ENCODE measurements around the gene GPR78. TPM values are rescaled to one million over a fixed set of nuclear protein-coding genes. Genes with fewer than 3 reads are reported as not detected.

GPR78 gene
- total RNA-seq, 1 donor from 2014 or later, result 0.16 TPM

DNA sequence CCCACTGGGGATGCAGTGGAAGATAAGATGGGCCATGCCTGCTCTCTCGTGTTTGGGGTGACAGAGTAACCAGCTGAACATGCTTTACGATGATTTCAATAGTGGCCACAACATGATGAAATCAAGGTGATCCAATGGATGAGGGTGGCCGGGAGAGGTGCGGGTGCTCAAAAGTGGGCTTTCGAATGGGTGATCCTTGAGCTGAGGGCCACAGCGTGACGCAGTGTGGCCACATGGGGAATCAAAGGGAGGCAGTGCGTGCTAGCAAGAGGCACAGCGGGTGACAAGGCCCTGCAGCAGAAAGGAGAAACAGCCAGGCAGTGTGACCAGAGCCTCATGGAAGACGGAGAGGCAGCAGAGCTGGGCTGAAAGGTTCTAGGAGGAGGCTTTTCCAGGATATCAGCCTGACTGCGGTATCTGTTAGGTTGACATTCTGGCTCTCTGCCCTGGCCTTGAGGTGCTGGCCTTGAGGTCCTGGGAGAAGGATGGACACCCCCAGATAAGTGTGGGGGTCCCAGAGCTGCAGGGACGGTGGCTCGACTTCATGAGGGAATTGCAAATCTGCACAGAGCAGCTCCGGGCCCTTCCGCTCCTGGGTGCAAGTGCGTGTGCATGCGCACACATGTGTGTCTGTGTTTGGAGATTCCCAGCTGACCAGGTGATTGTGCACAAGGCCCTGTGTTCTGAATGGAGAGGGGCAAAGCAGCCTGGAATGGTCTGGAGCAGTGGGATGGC lies 38.0 kb upstream of the GPR78 start:
- Histone ChIP-seq H3K27ac (ENCODE audit: low read depth, low read length) (no peak overlapping the region), H3K4me2 (ENCODE audit: low read length) (no peak overlapping the region), H3K9me3 (ENCODE audit: insufficient read depth, low read depth, low read length) (no peaks in the 10 kb centered on the region), H3K36me3 (ENCODE audit: insufficient read depth, low read length) (no peaks in the 10 kb centered on the region), H3K79me2 (ENCODE audit: insufficient read depth, low read length) (no peaks in the 10 kb centered on the region), H2AFZ (ENCODE audit: low read depth, low read length) (no peak overlapping the region), H4K20me1 (ENCODE audit: insufficient read depth, low read length) (no peaks in the 10 kb centered on the region), H3K9ac (ENCODE audit: low read length) (no peak overlapping the region), H3K4me3 (ENCODE audit: insufficient read depth, low read depth, low read length) (no peak overlapping the region), H3K4me1 (ENCODE audit: insufficient read depth, low read length) (peaks cover 12% of the 10 kb centered on the region), H3K27me3 (ENCODE audit: insufficient read depth, low read length) (no peaks in the 10 kb centered on the region)
- TF ChIP-seq CTCF (IDR thresholded peaks at IDR 0.05; ENCODE audit: insufficient read depth, low read depth, low read length), result no peak
- TF ChIP-seq EZH2 (IDR thresholded peaks at IDR 0.05; ENCODE audit: insufficient read depth, low read length), result no peak
- no peak for FAIRE-seq
- no peak overlapping the region for H3K27ac Mint-ChIP-seq (ENCODE audit: unreplicated experiment)
- peaks cover 2% of the 10 kb centered on the region for H3K36me3 Mint-ChIP-seq (ENCODE audit: low read depth, unreplicated experiment)
- no peaks in the 10 kb centered on the region for H3K9me3 Mint-ChIP-seq (ENCODE audit: unreplicated experiment)
- DNase-seq (ENCODE audit: low read depth), result no peak
- peaks cover 50% of the 10 kb centered on the region for H3K27me3 Mint-ChIP-seq (ENCODE audit: low read depth, unreplicated experiment)
- H3K4me1 Mint-ChIP-seq (ENCODE audit: low read depth, unreplicated experiment), result peaks cover 5% of the 10 kb centered on the region
- no peak overlapping the region for H3K4me3 Mint-ChIP-seq (ENCODE audit: unreplicated experiment)

- Mint-ChIP-seq H3K9me3 (ENCODE audit: unreplicated experiment) (no peaks in the 10 kb centered on the region), H3K36me3 (ENCODE audit: low read depth, unreplicated experiment) (peaks cover 2% of the 10 kb centered on the region)
Observed at GRCh38 chr4:8542776-8543525, 37.2 kb upstream of the GPR78 start.

More at GRCh38 chr4:8542776-8543525, 37.2 kb upstream of the GPR78 start:
- H3K4me2 ChIP-seq (ENCODE audit: low read length), result no peak overlapping the region
- H3K9ac ChIP-seq (ENCODE audit: low read length), result no peak overlapping the region
- H2AFZ ChIP-seq (ENCODE audit: low read depth, low read length), result no peak overlapping the region
- no peaks in the 10 kb centered on the region for H3K79me2 ChIP-seq (ENCODE audit: insufficient read depth, low read length)
- no peaks in the 10 kb centered on the region for H4K20me1 ChIP-seq (ENCODE audit: insufficient read depth, low read length)
- TF ChIP-seq EZH2 (IDR thresholded peaks at IDR 0.05; ENCODE audit: insufficient read depth, low read length) (no peak), CTCF (IDR thresholded peaks at IDR 0.05; ENCODE audit: insufficient read depth, low read depth, low read length) (no peak)
- no peak overlapping the region for H3K4me3 Mint-ChIP-seq (ENCODE audit: unreplicated experiment)
- peaks cover 7% of the 10 kb centered on the region for H3K4me1 Mint-ChIP-seq (ENCODE audit: low read depth, unreplicated experiment)
- H3K27ac Mint-ChIP-seq (ENCODE audit: unreplicated experiment), result no peak overlapping the region
- no peaks in the 10 kb centered on the region for H3K36me3 ChIP-seq (ENCODE audit: insufficient read depth, low read length)
- no peak for FAIRE-seq
- DNase-seq (ENCODE audit: low read depth), result no peak
- H3K27me3 Mint-ChIP-seq (ENCODE audit: low read depth, unreplicated experiment), result peaks cover 48% of the 10 kb centered on the region
- H3K4me3 ChIP-seq (ENCODE audit: insufficient read depth, low read depth, low read length), result no peak overlapping the region
- H3K27me3 ChIP-seq (ENCODE audit: insufficient read depth, low read length), result no peaks in the 10 kb centered on the region
- H3K27ac ChIP-seq (ENCODE audit: low read depth, low read length), result no peak overlapping the region
- peaks cover 16% of the 10 kb centered on the region for H3K4me1 ChIP-seq (ENCODE audit: insufficient read depth, low read length)
- no peaks in the 10 kb centered on the region for H3K9me3 ChIP-seq (ENCODE audit: insufficient read depth, low read depth, low read length)
